GM23338 (cell line): ENCODE data around the gene MON2.

Experiments used
- CREB1 ChIP-seq: fragments of 250-450 bp; sonication (Bioruptor Pico); IDR thresholded peaks from 2 replicates; pipeline ENCODE4 v1.5.0; 2020; ENCODE audit warnings: low read depth, mild to moderate bottlenecking, moderate library complexity
- CTCF ChIP-seq, 2 experiments: fragments of 200-600 bp in 1 of 2; sonication (generic) in 1 of 2; conservative IDR thresholded peaks; 2 replicates each; pipeline versions ENCODE4 v1.5.1 to v1.6.1; 2016 to 2017; ENCODE audit warnings: antibody characterized with exemption in 2 of 2, low read depth in 2 of 2, mild to moderate bottlenecking in 2 of 2, moderate library complexity in 1 of 2
- ETS1 ChIP-seq: IDR thresholded peaks from 2 replicates; pipeline ENCODE4 v1.6.1; 2016; ENCODE audit warnings: antibody characterized with exemption
- EZH2 ChIP-seq: fragments of 200-600 bp; sonication (generic); IDR thresholded peaks from one replicate; pipeline ENCODE4 v1.8.0; 2017; ENCODE audit warnings: antibody characterized with exemption, mild to moderate bottlenecking, low read depth; ENCODE audit not compliant: unreplicated experiment
- EZH2phosphoT487 ChIP-seq: fragments of 200-600 bp; sonication (generic); IDR thresholded peaks from one replicate; pipeline ENCODE4 v1.8.1; 2018; ENCODE audit warnings: antibody characterized with exemption; ENCODE audit not compliant: unreplicated experiment
- JUNB ChIP-seq: IDR thresholded peaks from one replicate; pipeline ENCODE4 v1.6.1; 2016; ENCODE audit warnings: antibody characterized with exemption; ENCODE audit not compliant: unreplicated experiment
- NANOG ChIP-seq: IDR thresholded peaks from 2 replicates; pipeline ENCODE4 v1.6.1; 2016; ENCODE audit warnings: antibody characterized with exemption, borderline replicate concordance
- POLR2AphosphoS5 ChIP-seq: IDR thresholded peaks from 2 replicates; pipeline ENCODE4 v1.6.1; 2016; ENCODE audit warnings: antibody characterized with exemption, low read depth
- REST ChIP-seq: IDR thresholded peaks from one replicate; pipeline ENCODE4 v1.6.1; 2018; ENCODE audit warnings: antibody characterized with exemption; ENCODE audit not compliant: unreplicated experiment
- STAT1 ChIP-seq: IDR thresholded peaks from one replicate; pipeline ENCODE4 v1.6.1; 2016; ENCODE audit warnings: antibody characterized with exemption; ENCODE audit not compliant: unreplicated experiment
- ZNF114 ChIP-seq: fragments of 250-450 bp; sonication (Bioruptor Pico); IDR thresholded peaks from 2 replicates; pipeline ENCODE4 v1.5.0; 2020; ENCODE audit warnings: mild to moderate bottlenecking, moderate library complexity
- ZNF331 ChIP-seq: fragments of 250-450 bp; sonication (Bioruptor Pico); IDR thresholded peaks from 2 replicates; pipeline ENCODE4 v1.5.0; 2020; ENCODE audit warnings: low read depth, mild to moderate bottlenecking, moderate library complexity

- no peak for TF ChIP-seq CTCF (conservative IDR thresholded peaks at IDR 0.05; ENCODE audit: low read depth in 2 of 2)
- no peak for TF ChIP-seq POLR2AphosphoS5
- no peak for TF ChIP-seq REST
- no peak for TF ChIP-seq ZNF114 (CRISPR knock-in tag)
- TF ChIP-seq JUNB: no peak
- no peak for TF ChIP-seq EZH2
- TF ChIP-seq EZH2phosphoT487: no peak
- TF ChIP-seq NANOG: no peak
- no peak for TF ChIP-seq CREB1
- TF ChIP-seq ETS1: no peak
- no peak for TF ChIP-seq ZNF331 (CRISPR knock-in tag)
- no peak for TF ChIP-seq STAT1
Measured at GRCh38 chr12:62582065-62582366, 115.4 kb downstream of the MON2 start.
